Ishikawa (cell line): ENCODE data around the gene NEXN.

Source experiments
- CEBPB ChIP-seq: IDR thresholded peaks from 2 replicates; pipeline ENCODE4 v1.6.1; 2012
- CREB1 ChIP-seq: IDR thresholded peaks from 2 replicates; pipeline ENCODE4 v1.6.1; 2012; ENCODE audit warnings: low read depth
- EGR1 ChIP-seq: IDR thresholded peaks from 2 replicates; pipeline ENCODE4 v1.6.1; 2012
- EP300 ChIP-seq: IDR thresholded peaks from 2 replicates; pipeline ENCODE4 v1.6.1; 2012; ENCODE audit warnings: borderline replicate concordance
- FOXM1 ChIP-seq: IDR thresholded peaks from 2 replicates; pipeline ENCODE4 v1.6.1; 2012; ENCODE audit warnings: low read depth, borderline replicate concordance
- NFIC ChIP-seq: IDR thresholded peaks from 2 replicates; pipeline ENCODE4 v1.6.1; 2012
- RAD21 ChIP-seq: IDR thresholded peaks from 2 replicates; pipeline ENCODE4 v1.6.1; 2012; ENCODE audit warnings: low read depth
- TAF1 ChIP-seq: IDR thresholded peaks from 2 replicates; pipeline ENCODE4 v1.6.1; 2012; ENCODE audit warnings: low read depth, mild to moderate bottlenecking
- TCF12 ChIP-seq: IDR thresholded peaks from 2 replicates; pipeline ENCODE4 v1.6.1; 2012; ENCODE audit warnings: low read depth
- TEAD4 ChIP-seq: IDR thresholded peaks from 2 replicates; pipeline ENCODE4 v1.6.1; 2012
- YY1 ChIP-seq: IDR thresholded peaks from 2 replicates; pipeline ENCODE4 v1.6.1; 2012; ENCODE audit warnings: low read depth
- ZBTB7A ChIP-seq: IDR thresholded peaks from 2 replicates; pipeline ENCODE4 v1.6.1; 2012; ENCODE audit warnings: low read depth
- TF ChIP-seq, protein P1 (sequence below): IDR thresholded peaks from 2 replicates; pipeline ENCODE4 v1.6.1; 2012; ENCODE audit warnings: low read depth, mild to moderate bottlenecking
- TF ChIP-seq, protein P2 (sequence below): IDR thresholded peaks from 2 replicates; pipeline ENCODE4 v1.6.1; 2012
- TF ChIP-seq, protein P3 (sequence below): IDR thresholded peaks from 2 replicates; pipeline ENCODE4 v1.6.1; 2012

NEXN gene

DNA sequence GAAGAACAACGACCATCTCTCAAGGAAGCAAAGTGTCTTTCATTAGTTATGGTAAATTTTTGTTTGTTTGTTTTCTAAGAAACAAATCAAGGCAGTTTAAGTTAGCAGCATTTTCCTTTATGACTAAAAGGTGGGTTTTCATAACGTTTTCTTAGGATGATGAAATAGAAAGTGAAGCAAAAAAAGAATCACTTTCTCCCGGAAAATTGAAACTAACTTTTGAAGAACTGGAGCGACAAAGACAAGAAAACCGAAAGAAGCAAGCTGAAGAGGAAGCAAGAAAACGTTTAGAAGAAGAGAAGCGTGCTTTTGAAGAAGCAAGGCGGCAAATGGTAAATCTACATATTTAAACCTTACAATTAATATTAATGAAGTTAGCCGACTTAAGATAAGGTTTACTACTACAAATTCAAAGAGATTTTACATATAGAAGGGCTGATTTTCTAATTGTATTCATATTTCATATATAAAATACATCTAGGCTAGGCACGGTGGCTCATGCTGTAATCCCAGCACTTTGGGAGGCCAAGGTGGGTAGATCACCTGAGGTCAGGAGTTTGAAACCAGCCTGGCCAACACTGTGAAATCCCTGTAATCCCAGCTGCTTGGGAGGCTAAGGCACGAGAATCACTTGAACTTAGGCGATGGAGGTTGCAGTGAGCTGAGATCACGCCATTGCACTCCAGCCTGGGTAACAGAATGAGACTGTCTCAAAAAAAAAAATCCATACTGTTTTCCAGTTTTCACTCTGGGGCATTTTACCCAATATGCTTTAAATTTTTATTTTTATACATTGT, 38.3 kb downstream of the NEXN start:
- no peak for TF ChIP-seq NFIC
- TF ChIP-seq CEBPB, result no peak

DNA sequence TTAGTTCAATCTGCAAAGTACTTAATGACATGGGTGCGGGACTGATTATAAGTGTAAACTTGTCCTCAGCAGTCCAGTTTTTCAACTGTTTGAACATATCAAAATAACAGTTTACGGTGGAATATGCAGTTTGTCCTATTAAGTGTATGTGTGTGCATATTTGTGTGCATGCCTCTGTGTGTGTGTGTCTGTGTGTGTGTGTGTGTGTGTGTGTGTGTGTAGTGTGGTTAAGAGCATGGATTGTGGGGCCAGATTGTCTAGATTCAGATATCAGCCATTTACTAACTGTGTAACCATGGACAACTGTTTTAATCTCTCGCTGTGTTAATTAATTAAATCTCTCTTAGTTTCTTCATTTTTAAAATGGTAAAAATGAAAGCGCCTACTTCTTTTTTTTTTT, 39.0 kb downstream of the NEXN start:
- TF ChIP-seq FOXM1 (no peak), TCF12 (no peak), RAD21 (no peak), NFIC (no peak), TEAD4 (no peak), EGR1 (no peak), CEBPB (no peak), YY1 (no peak), EP300 (no peak)
- TF ChIP-seq, protein P1, sequence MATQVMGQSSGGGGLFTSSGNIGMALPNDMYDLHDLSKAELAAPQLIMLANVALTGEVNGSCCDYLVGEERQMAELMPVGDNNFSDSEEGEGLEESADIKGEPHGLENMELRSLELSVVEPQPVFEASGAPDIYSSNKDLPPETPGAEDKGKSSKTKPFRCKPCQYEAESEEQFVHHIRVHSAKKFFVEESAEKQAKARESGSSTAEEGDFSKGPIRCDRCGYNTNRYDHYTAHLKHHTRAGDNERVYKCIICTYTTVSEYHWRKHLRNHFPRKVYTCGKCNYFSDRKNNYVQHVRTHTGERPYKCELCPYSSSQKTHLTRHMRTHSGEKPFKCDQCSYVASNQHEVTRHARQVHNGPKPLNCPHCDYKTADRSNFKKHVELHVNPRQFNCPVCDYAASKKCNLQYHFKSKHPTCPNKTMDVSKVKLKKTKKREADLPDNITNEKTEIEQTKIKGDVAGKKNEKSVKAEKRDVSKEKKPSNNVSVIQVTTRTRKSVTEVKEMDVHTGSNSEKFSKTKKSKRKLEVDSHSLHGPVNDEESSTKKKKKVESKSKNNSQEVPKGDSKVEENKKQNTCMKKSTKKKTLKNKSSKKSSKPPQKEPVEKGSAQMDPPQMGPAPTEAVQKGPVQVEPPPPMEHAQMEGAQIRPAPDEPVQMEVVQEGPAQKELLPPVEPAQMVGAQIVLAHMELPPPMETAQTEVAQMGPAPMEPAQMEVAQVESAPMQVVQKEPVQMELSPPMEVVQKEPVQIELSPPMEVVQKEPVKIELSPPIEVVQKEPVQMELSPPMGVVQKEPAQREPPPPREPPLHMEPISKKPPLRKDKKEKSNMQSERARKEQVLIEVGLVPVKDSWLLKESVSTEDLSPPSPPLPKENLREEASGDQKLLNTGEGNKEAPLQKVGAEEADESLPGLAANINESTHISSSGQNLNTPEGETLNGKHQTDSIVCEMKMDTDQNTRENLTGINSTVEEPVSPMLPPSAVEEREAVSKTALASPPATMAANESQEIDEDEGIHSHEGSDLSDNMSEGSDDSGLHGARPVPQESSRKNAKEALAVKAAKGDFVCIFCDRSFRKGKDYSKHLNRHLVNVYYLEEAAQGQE, result no peak
- TF ChIP-seq, protein P2, sequence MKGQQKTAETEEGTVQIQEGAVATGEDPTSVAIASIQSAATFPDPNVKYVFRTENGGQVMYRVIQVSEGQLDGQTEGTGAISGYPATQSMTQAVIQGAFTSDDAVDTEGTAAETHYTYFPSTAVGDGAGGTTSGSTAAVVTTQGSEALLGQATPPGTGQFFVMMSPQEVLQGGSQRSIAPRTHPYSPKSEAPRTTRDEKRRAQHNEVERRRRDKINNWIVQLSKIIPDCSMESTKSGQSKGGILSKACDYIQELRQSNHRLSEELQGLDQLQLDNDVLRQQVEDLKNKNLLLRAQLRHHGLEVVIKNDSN, result no peak
- TF ChIP-seq, protein P3, sequence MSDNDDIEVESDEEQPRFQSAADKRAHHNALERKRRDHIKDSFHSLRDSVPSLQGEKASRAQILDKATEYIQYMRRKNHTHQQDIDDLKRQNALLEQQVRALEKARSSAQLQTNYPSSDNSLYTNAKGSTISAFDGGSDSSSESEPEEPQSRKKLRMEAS, result no peak

DNA sequence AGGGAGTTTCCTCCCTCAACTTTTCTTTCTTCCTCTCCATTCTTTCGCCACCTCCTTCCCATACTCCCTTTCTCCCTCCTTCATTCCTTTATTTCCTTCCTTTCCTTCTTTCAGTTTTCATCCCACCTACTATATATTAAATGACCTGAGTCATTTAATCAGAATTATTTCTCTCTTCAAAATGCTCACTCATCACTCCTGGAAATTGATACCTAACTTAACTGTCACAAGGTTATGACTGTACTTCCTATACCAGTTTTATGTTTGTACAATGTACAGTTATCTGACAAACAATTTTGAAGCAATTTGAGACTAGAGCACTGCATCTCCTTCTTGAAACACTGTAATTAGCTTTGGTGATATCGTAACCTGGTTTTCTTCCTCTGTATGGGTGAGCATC, 41.4 kb downstream of the NEXN start:
- TF ChIP-seq RAD21 (no peak), EGR1 (no peak), FOXM1 (no peak), YY1 (no peak), TEAD4 (no peak), TCF12 (no peak), CREB1 (no peak), EP300 (no peak), NFIC (no peak), ZBTB7A (no peak), TAF1 (no peak)
- TF ChIP-seq, protein P1, result no peak
- TF ChIP-seq, protein P3, result no peak
- TF ChIP-seq, protein P2, result no peak

DNA sequence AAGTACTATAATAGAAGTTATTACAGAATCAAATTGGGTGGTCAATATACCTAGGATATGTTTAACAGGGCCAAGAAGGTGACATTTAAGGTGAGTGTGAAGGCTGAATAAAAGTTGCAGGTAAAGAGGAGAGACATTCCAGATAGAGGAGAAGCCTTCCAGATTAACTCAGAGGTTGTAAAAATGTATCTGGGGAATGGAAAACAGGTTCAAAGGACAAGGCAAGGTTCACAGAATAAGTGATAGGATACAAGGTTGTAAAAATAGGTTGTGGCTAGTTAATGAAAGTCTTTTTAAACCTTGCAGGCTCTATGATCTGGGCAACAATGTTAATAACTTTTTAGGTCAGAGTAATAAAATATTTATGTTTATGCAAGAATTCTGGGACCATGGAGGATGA, 50.2 kb downstream of the NEXN start:
- TF ChIP-seq, protein P3, result no peak
- TF ChIP-seq FOXM1 (no peak), EP300 (no peak), TEAD4 (no peak), YY1 (no peak), EGR1 (no peak), NFIC (no peak), RAD21 (no peak), ZBTB7A (no peak), TAF1 (no peak), TCF12 (no peak), CREB1 (no peak), CEBPB (no peak)
- TF ChIP-seq, protein P1, result no peak
- TF ChIP-seq, protein P2, result no peak
